HG03175 (cell line): ENCODE results near the gene GMFB.

Experiments used
- ATAC-seq: cut with Tn5 transposase; IDR thresholded peaks from one replicate; pipeline ENCODE4 v1.9.1; 2021; ENCODE audit warnings: mild to moderate bottlenecking, moderate library complexity; ENCODE audit not compliant: unreplicated experiment

Gene GMFB

DNA sequence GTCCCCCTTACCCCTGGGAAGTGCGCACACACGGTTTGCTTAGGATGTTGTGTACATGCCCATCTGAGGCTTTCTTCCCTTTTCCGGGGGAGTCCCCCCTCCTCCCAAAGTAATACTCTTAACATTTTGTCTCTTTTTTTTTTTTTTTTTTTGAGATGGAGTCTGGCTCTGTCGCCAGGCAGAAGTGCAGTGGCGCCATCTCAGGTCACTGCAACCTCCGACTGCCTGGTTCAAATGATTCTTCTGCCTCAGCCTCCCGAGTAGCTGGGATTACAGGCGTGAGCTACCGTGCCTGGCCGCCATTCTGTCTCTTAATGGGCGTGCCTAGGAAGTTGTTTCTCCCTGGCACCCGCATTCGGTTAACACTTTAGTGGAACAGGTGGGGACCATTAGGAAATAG is 4.5 kb upstream of the GMFB start:
- no peak for ATAC-seq

DNA sequence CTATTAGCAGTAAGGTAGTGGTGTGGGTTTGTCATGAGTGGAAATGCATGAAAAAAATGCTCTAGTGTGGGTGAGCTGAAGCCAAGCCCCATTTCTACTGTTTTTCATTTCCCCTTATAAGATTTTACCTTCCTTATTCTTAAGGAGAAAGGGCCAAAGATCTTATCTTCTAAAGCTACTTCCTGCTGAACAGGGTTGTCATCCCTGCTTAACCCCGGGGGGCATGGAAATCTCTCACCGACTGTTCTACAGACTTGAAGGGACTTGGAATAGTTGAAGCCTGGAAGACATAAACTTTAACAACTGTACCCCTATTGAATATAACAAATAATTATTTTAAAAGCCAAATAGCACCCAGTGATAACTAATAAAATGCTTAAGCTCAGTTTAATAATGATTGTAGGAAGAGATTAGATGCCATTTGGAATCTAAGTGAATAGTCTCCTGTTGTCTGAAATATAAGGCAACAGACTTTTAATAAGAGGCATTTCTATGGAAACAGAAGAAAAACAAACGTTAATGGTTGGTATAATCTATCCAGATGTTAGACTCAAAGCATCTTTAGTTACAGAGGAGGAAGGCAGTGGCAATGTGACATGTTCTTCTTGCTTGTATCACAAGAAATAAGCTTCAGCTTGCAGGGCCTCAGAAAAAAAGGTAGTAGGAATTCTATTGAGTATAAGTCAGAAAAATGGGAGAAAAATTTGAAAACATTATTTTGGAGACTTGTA is 1.8 kb upstream of the GMFB start:
- ATAC-seq, result no peak

- ATAC-seq, result no peak
Observed at GRCh38 chr14:54489731-54490444, 1.1 kb upstream of the GMFB start.

DNA sequence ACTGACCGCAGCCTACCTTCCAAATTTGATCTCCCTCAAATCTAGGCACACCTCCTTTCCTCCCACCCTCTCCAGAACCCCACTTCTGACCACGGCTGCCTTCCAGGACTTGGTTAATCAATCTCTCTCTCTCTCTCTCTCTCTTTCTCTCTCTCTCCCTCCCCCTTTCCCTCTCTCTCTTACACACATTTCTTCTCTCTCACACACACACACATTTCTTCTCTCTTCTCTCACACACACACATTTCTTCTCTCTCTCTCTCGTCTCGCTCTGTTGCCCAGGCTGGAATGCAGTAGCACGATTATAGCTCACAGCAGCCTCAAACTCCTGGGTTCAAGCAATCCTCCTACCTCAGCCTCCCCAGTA is 521 bp upstream of the GMFB start:
- no peak for ATAC-seq

GRCh38 chr14:54488318-54488645 is 498 bp downstream of the GMFB start:
- ATAC-seq, result peak; percentile 25

DNA sequence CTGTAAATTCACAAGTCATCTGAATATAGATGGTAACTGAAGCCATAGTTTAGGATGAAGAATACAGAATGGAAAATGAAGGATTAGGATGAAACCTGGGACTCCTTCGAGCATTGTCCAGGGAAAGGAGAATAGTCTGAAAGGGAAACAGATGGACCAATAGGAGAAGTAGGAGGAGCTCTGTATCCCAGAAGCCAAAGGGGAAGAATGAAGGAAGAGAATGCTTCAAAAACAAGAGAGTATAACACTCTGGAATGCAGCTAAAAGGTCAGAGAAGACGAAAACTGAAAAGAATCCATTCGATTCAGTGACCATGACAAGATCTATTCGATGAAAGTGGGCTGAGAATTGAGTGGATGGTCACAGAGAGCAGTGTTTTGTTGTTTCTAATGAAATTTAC is 1.0 kb downstream of the GMFB start:
- no peak for ATAC-seq

DNA sequence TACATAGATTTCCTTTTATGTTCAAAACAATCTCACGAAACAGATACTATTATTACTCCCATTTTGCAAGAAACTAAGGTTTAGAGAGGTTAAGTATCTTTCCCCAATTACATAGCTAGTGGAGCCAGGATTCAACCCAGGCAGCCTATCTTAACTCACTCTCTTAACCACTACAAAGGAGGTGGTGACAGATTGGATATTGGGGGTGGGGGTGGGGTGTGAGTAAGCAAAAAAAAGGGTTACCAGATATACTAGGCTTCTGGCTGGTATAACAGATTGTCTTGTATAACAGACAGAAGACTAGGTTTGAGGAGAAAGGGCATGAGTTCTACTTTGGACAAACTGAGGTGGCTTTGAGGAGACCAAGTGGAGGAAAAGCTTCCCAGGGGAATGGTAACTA is 2.1 kb downstream of the GMFB start:
- no peak for ATAC-seq

GRCh38 chr14:54483846-54484245 is 4.9 kb downstream of the GMFB start:
- no peak for ATAC-seq

- ATAC-seq, result no peak
Observed at GRCh38 chr14:54483073-54483745, 5.6 kb downstream of the GMFB start.

- ATAC-seq, result no peak
Observed at GRCh38 chr14:54481695-54482094, 7.1 kb downstream of the GMFB start.

DNA sequence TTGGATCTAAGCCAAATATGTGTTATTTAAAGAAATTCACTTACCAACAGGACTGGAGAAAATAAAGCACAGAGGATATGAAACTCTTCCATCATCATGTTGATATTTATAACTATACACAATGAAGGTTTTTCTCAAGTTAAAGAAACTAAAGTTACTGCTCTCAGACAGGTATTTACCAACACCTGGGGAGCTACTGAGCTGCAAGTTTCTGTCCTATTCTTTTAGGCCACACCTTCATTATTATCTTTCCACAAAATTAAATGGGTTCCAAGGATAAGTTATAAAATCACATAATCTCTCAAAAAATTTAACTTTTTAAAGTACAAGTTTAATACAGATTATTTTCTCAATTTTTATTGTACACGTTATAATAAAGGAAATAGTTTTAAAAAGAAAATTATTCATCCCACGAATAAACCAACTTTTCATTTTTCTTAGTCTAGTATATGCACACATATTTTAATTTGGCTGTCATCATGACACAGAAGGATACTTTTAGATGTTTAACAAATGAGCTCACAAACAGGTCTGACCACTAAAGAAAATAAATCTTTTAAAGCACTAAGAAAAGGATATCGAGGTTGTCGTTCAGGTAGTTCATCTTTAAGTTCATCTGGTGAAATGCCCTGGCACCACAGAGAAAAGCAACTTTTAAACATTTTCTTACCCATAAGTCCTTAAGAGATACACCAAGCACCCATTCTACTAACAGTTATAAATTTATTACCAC is 7.8 kb downstream of the GMFB start:
- ATAC-seq, result no peak

DNA sequence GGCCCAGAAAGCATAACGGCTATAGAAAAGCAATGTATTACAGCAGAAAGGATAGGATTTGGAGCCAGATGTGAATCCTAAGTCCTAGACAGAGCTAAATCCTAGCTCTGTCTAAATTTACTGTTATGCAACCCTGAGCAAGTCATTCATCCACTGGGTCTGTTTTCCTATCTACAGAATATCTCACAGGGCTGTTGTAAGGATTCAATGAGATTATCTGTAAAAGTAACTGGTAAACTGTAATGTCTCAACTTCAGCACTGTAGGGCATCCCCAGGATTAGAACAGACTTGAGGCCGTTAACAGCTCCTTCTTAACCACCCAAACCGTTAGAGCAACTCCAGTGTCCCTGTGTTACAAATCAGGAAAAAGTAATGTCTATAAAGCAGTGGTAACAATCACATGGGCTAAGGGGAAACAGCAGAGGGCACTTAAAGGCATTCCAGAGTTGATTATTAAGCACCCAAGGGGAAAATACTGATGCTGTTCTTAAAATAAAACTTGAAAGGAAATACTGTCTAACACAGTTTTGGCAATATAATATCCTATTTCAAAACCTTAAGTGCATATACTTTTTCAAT is 10.1 kb downstream of the GMFB start:
- ATAC-seq, result no peak

DNA sequence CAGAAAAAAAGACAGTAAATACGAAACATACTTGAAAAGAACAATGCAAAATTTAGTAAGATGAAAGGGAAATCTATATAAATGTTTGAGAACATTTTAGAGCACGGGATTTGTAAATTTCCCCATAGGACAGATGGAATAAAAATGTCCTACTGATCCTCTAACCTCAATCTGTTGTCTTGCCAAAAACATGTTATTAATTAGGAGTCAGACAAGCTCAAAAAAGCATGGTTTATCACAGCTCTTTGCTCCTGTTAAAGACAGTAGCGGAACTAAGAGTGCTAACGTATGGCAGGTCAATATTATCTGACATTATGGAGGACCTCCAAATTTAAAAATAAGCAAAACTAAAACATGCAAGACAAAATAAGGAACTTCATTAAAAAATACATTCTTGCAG is 12.9 kb downstream of the GMFB start:
- ATAC-seq, result no peak

- no peak for ATAC-seq
Observed at GRCh38 chr14:54475187-54475899, 13.4 kb downstream of the GMFB start.

DNA sequence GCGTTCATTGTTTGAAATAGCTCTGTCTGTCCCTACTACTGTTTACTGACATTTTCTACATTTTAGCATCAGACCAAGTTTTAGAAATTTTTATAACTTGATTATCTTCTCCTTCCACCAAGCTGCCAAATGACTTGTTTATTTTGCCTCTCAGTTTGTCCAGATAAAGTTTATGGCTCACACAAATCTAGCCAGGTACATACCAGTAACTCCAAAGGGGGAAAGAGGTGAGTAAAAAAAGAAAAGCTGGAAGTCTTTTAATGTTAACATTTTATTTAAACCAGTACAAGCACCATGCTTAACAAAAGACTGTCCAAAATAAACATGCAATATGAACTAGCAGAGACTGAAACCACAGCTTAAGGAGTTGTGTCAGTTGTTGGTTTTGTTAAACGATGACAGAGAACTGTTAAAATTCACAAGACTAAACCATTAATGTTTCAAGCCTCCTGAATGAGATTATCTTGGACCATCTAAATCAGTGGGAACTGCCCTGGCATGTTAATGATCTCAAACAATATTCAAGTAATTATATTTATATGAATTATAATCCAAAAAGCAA is 14.5 kb downstream of the GMFB start:
- no peak for ATAC-seq

DNA sequence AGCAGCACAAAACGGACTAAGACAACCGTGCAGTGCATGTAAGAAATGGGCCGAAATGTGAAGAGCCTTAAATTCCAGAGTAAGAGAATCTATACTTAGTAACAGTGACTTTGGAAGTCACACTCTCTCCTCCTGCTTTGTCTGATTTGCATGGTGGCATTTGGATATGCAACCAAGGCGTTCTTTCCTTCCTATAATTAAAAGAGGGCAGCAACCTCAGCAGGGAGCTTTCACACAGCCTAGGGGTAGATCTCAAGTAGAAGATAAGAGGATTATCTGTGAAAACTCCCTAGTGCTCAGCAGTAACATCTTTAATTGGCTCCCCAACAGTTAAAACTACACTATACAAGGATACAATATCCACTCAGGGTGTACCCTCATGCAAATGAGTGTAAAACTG is 16.5 kb downstream of the GMFB start:
- ATAC-seq, result no peak

DNA sequence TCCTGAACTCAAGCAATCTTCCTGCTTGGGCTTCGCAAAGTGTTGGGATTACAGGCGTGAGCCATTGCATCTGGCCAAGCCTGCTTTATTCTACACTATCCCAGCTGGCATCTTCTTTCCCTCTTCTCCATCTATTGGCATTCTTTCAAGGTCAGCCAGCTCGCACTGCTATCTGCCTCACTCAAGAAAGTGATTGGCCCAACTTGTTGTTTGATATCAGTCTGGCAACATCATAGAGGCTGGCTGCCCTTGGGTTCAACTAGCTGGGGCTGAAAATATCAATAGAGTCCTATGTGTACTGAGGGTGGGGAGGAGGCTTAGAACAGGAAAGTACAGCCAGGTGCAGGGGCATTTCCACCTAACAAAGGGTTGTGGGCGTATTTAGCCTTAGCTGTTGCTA is 17.1 kb downstream of the GMFB start:
- ATAC-seq, result no peak

DNA sequence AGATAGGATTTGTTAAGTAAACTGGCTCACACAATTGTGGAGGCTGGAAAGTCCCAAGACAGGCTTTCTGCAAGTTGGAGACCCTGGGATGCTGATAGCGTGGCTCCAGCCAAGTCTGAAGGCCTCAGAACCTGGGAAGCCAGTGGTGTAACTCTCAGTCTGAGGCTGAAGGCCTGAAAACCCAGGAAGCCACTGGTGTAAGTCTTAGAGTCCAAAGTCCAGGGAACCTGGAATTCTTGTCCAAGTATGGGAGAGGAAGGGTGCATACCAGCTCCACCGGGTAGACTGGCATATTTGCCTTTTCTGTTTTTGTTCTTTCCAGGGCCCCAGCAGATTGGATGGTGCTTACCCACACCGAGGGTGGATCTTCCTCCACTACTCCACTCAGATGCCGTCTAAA is 18.1 kb downstream of the GMFB start:
- ATAC-seq, result no peak

- no peak for ATAC-seq
Observed at GRCh38 chr14:54467280-54467679, 21.5 kb downstream of the GMFB start.

GRCh38 chr14:54465654-54466053 is 23.1 kb downstream of the GMFB start:
- ATAC-seq, result no peak
